Neural progenitor cell (in vitro differentiated cells): Measurements from ENCODE around the gene ASTN2. TPM values are rescaled to one million over a fixed set of nuclear protein-coding genes. Genes with fewer than 3 reads are reported as not detected.

Experiments
- DNase-seq: peaks from one replicate; pipeline ENCODE4 v3.0.0-alpha.2; 2016; ENCODE audit warnings: low spot score
- H2AFZ ChIP-seq: fragments of 200-600 bp; sonication (generic); replicated peaks from 2 replicates; pipeline ENCODE4 v1.6.1; 2016; ENCODE audit warnings: antibody characterized with exemption
- H3F3A ChIP-seq: fragments of 200-600 bp; sonication (generic); 2 replicates; pipeline ENCODE4 v1.6.1; 2016; ENCODE audit warnings: antibody characterized with exemption, low read depth
- H3K27ac ChIP-seq: fragments of 200-600 bp; sonication (generic); 2 replicates; pipeline ENCODE4 v1.5.1; 2016; ENCODE audit warnings: mild to moderate bottlenecking
- H3K27me3 ChIP-seq: fragments of 200-600 bp; sonication (generic); 2 replicates; pipeline ENCODE4 v1.6.1; 2016; ENCODE audit warnings: mild to moderate bottlenecking, moderate library complexity
- H3K36me3 ChIP-seq: fragments of 200-600 bp; sonication (generic); 2 replicates; pipeline ENCODE4 v1.5.1; 2016
- H3K4me1 ChIP-seq: fragments of 200-600 bp; sonication (generic); 2 replicates; pipeline ENCODE4 v1.6.1; 2016; ENCODE audit warnings: mixed run types
- H3K4me2 ChIP-seq: fragments of 200-600 bp; sonication (generic); 2 replicates; pipeline ENCODE4 v1.6.1; 2016
- H3K4me3 ChIP-seq: fragments of 200-600 bp; sonication (generic); 2 replicates; pipeline ENCODE4 v1.5.1; 2016
- H3K79me2 ChIP-seq: fragments of 200-600 bp; sonication (generic); 2 replicates; pipeline ENCODE4 v1.6.1; 2016; ENCODE audit warnings: low read depth
- H3K9ac ChIP-seq: fragments of 200-600 bp; sonication (generic); 2 replicates; pipeline ENCODE4 v1.6.1; 2016
- H3K9me3 ChIP-seq: fragments of 200-600 bp; sonication (generic); 2 replicates; pipeline ENCODE4 v1.5.1; 2016; ENCODE audit warnings: low read depth
- H4K20me1 ChIP-seq: fragments of 200-600 bp; sonication (generic); 2 replicates; pipeline ENCODE4 v1.6.1; 2016; ENCODE audit warnings: low read depth
- H3K27ac Mint-ChIP-seq: 3 replicates; pipeline ENCODE4 v1.8.0; 2021; ENCODE audit warnings: mixed read lengths
- H3K27me3 Mint-ChIP-seq: 2 replicates; pipeline ENCODE4 v1.8.0; 2022; ENCODE audit warnings: low read depth, mild to moderate bottlenecking, inconsistent platforms, moderate library complexity, mixed read lengths; ENCODE audit not compliant: insufficient read depth
- H3K36me3 Mint-ChIP-seq: 3 replicates; pipeline ENCODE4 v1.8.0; 2021; ENCODE audit warnings: mixed read lengths
- H3K4me1 Mint-ChIP-seq: 3 replicates; pipeline ENCODE4 v1.8.0; 2021; ENCODE audit warnings: mixed read lengths
- H3K4me3 Mint-ChIP-seq: 3 replicates; pipeline ENCODE4 v1.8.0; 2021; ENCODE audit warnings: mild to moderate bottlenecking, moderate library complexity, mixed read lengths
- H3K9me3 Mint-ChIP-seq: 3 replicates; pipeline ENCODE4 v1.8.0; 2020; ENCODE audit warnings: mixed read lengths
- EZH2 ChIP-seq: fragments of 200-600 bp; sonication (generic); IDR thresholded peaks from 2 replicates; pipeline ENCODE4 v1.6.1; 2017; ENCODE audit warnings: antibody characterized with exemption, mild to moderate bottlenecking, moderate library complexity
- EZH2phosphoT487 ChIP-seq: fragments of 200-600 bp; sonication (generic); IDR thresholded peaks from 2 replicates; pipeline ENCODE4 v1.6.1; 2017; ENCODE audit warnings: antibody characterized with exemption
- total RNA-seq: library from RNA; depleted of rRNA; stranded (reverse); fragments of >200 nt; gene quantifications from 2 replicates; pipeline ENCODE4 v1.2.3, GENCODE V29; 2015; ENCODE audit warnings: low replicate concordance
- TF ChIP-seq, protein P1 (sequence below): fragments of 200-600 bp; sonication (generic); IDR thresholded peaks from 2 replicates; pipeline ENCODE4 v1.5.1; 2017; ENCODE audit warnings: antibody characterized with exemption, mild to moderate bottlenecking

Gene ASTN2
- total RNA-seq, 1 donor from 2014 or later: 8.0 TPM

GRCh38 chr9:117460743-117461142, 45.9 kb upstream of the ASTN2 start:
- Histone ChIP-seq H3K27me3 (no peaks in the 10 kb centered on the region), H3K9ac (no peak overlapping the region), H3K27ac (no peak overlapping the region), H4K20me1 (no peaks in the 10 kb centered on the region), H3K4me1 (peaks cover 6% of the 10 kb centered on the region), H3K4me3 (no peak overlapping the region), H2AFZ (no peak overlapping the region), H3K36me3 (no peaks in the 10 kb centered on the region), H3K79me2 (no peaks in the 10 kb centered on the region), H3F3A (no peaks in the 10 kb centered on the region), H3K4me2 (no peak overlapping the region), H3K9me3 (no peaks in the 10 kb centered on the region)
- DNase-seq: no peak
- no peak overlapping the region for H3K4me3 Mint-ChIP-seq
- no peak overlapping the region for H3K27ac Mint-ChIP-seq
- no peak for TF ChIP-seq EZH2phosphoT487
- TF ChIP-seq EZH2: no peak
- TF ChIP-seq, protein P1, sequence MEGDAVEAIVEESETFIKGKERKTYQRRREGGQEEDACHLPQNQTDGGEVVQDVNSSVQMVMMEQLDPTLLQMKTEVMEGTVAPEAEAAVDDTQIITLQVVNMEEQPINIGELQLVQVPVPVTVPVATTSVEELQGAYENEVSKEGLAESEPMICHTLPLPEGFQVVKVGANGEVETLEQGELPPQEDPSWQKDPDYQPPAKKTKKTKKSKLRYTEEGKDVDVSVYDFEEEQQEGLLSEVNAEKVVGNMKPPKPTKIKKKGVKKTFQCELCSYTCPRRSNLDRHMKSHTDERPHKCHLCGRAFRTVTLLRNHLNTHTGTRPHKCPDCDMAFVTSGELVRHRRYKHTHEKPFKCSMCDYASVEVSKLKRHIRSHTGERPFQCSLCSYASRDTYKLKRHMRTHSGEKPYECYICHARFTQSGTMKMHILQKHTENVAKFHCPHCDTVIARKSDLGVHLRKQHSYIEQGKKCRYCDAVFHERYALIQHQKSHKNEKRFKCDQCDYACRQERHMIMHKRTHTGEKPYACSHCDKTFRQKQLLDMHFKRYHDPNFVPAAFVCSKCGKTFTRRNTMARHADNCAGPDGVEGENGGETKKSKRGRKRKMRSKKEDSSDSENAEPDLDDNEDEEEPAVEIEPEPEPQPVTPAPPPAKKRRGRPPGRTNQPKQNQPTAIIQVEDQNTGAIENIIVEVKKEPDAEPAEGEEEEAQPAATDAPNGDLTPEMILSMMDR: no peak
- H3K36me3 Mint-ChIP-seq: no peaks in the 10 kb centered on the region
- H3K4me1 Mint-ChIP-seq: peaks cover 2% of the 10 kb centered on the region
- H3K27me3 Mint-ChIP-seq: peaks cover 8% of the 10 kb centered on the region
- H3K9me3 Mint-ChIP-seq: no peaks in the 10 kb centered on the region

DNA sequence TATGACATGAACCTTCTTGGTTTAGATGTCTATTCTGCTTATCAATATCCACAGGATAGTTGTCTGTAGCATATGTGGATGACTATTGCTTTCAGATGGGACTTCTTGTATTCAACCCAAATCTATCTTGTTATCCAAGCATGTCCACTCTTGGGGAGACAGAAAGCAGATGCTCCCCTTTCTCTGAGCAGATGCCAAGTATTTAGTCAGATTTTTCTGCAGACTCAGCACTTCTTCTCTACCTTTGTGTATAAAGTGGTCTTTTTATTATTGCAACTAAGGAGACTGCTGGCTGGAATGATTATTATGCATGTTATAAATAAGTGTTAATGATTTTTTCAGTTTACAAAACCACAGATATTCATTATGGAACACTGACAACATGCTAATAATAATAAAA, 45.1 kb upstream of the ASTN2 start:
- Histone ChIP-seq H3K79me2 (no peaks in the 10 kb centered on the region), H3K4me3 (no peak overlapping the region), H3K4me2 (no peak overlapping the region), H3K27ac (no peak overlapping the region), H3K27me3 (no peaks in the 10 kb centered on the region), H3K9ac (no peak overlapping the region), H3F3A (no peaks in the 10 kb centered on the region), H3K4me1 (peaks cover 6% of the 10 kb centered on the region), H3K9me3 (no peaks in the 10 kb centered on the region), H2AFZ (no peak overlapping the region), H4K20me1 (no peaks in the 10 kb centered on the region), H3K36me3 (no peaks in the 10 kb centered on the region)
- TF ChIP-seq EZH2 (no peak), EZH2phosphoT487 (no peak)
- TF ChIP-seq, protein P1: no peak
- H3K27me3 Mint-ChIP-seq: peaks cover 6% of the 10 kb centered on the region
- H3K4me1 Mint-ChIP-seq: peaks cover 2% of the 10 kb centered on the region
- DNase-seq: no peak
- H3K4me3 Mint-ChIP-seq: no peak overlapping the region
- H3K27ac Mint-ChIP-seq: no peak overlapping the region
- no peaks in the 10 kb centered on the region for H3K36me3 Mint-ChIP-seq
- H3K9me3 Mint-ChIP-seq: no peaks in the 10 kb centered on the region

DNA sequence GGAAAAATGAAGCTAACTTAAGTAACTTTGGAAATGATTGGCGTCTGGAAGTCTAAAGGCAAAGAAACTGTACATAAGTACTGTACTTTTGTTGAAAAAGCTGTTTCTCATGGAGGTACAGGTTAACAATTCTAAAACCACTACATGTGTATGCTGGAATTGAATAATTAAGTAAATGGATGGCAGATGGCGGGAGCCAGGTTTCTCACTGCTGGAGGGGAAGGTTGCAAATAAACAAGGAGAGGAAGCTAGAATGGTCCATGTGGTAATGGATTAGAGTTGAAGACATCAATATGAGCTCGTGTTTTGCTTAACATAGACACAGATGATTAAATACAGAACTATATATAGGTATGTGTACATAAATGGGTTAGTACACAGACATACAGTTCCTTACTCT, 43.2 kb upstream of the ASTN2 start:
- Mint-ChIP-seq H3K36me3 (no peaks in the 10 kb centered on the region), H3K9me3 (no peaks in the 10 kb centered on the region), H3K27ac (no peak overlapping the region), H3K4me1 (peaks cover 2% of the 10 kb centered on the region), H3K27me3 (peaks cover 2% of the 10 kb centered on the region), H3K4me3 (no peak overlapping the region)
- H3K79me2 ChIP-seq: no peaks in the 10 kb centered on the region
- no peak for DNase-seq
- no peaks in the 10 kb centered on the region for H3F3A ChIP-seq
- H3K27ac ChIP-seq: no peak overlapping the region
- H4K20me1 ChIP-seq: no peaks in the 10 kb centered on the region
- TF ChIP-seq EZH2phosphoT487: no peak
- TF ChIP-seq, protein P1: no peak
- no peaks in the 10 kb centered on the region for H3K36me3 ChIP-seq
- peaks cover 6% of the 10 kb centered on the region for H3K4me1 ChIP-seq
- H3K9me3 ChIP-seq: no peaks in the 10 kb centered on the region
- no peak overlapping the region for H3K4me2 ChIP-seq
- no peaks in the 10 kb centered on the region for H3K27me3 ChIP-seq
- no peak overlapping the region for H3K9ac ChIP-seq
- H3K4me3 ChIP-seq: no peak overlapping the region
- H2AFZ ChIP-seq: no peak overlapping the region

DNA sequence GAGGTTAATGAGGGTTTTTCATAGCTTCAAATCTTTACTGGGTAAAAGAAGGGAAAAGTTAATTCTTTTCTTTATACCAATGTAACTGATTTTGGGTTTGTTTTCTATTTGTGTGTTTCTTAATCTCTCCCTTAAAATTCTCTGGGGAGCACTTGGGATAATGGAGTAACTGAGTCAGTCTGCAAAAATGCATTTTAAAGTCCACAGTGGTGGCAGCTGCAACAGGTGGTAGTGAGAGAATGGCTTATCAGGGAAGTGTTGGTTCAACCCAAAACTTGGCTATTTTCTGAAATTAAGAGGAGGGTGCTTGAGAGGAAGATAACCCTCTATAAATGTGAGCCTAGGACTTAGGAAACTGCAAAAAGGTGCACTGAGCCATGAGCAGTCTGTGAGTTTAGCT, 39.9 kb upstream of the ASTN2 start:
- Histone ChIP-seq H3K27ac (no peak overlapping the region), H3K9ac (no peak overlapping the region), H3K4me2 (no peak overlapping the region), H3F3A (no peaks in the 10 kb centered on the region), H3K4me1 (no peaks in the 10 kb centered on the region), H3K36me3 (no peaks in the 10 kb centered on the region), H3K79me2 (no peaks in the 10 kb centered on the region), H2AFZ (no peak overlapping the region), H3K27me3 (peaks cover 3% of the 10 kb centered on the region), H4K20me1 (no peaks in the 10 kb centered on the region), H3K4me3 (no peak overlapping the region), H3K9me3 (no peaks in the 10 kb centered on the region)
- Mint-ChIP-seq H3K36me3 (no peaks in the 10 kb centered on the region), H3K9me3 (no peaks in the 10 kb centered on the region), H3K27me3 (no peaks in the 10 kb centered on the region), H3K4me3 (no peak overlapping the region), H3K27ac (no peak overlapping the region), H3K4me1 (no peaks in the 10 kb centered on the region)
- no peak for DNase-seq
- TF ChIP-seq, protein P1: no peak
- TF ChIP-seq EZH2 (no peak), EZH2phosphoT487 (no peak)
